Left lung (tissue), 10 donors: ENCODE results near the gene WDR27. TPM values are rescaled to one million over a fixed set of nuclear protein-coding genes. Genes with fewer than 3 reads are reported as not detected.

Experiments used
- ATAC-seq: fragments of 200-7000 bp; cut with Tn5 transposase; one replicate; pipeline ENCODE4 v1.9.1; 2020; ENCODE audit warnings: moderate library complexity
- DNase-seq, 4 donors: peaks; one replicate each; pipeline ENCODE4 v3.0.0-alpha.2; 2013 to 2020
- H3K27ac ChIP-seq, 2 donors: fragments of 200-600 bp; sonication (generic) in 1 of 2; one replicate each; pipeline versions ENCODE4 v1.5.0 to v1.8.0; 2020 to 2021
- H3K27me3 ChIP-seq, 2 donors: fragments of 200-600 bp; sonication (generic) in 1 of 2; one replicate each; pipeline versions ENCODE4 v1.5.0 to v1.8.0; 2020 to 2021
- H3K36me3 ChIP-seq, 2 donors: fragments of 200-600 bp; sonication (generic) in 1 of 2; one replicate each; pipeline versions ENCODE4 v1.5.0 to v1.8.0; 2020 to 2021
- H3K4me1 ChIP-seq, 2 donors: fragments of 200-600 bp; one replicate each; pipeline ENCODE4 v1.8.0; 2021
- H3K4me3 ChIP-seq, 2 donors: fragments of 200-600 bp; sonication (generic) in 1 of 2; one replicate each; pipeline versions ENCODE4 v1.5.0 to v1.8.0; 2020 to 2021; ENCODE audit warnings: mild to moderate bottlenecking in 1 of 2
- H3K9me3 ChIP-seq, 2 donors: fragments of 200-600 bp; sonication (generic) in 1 of 2; one replicate each; pipeline versions ENCODE4 v1.5.0 to v1.8.0; 2020 to 2021
- CTCF ChIP-seq, 2 donors: fragments of 200-600 bp; sonication (generic) in 1 of 2; IDR thresholded peaks; one replicate each; pipeline versions ENCODE4 v1.5.0 to v1.8.0; 2021; ENCODE audit warnings: antibody characterized with exemption in 2 of 2
- intact Hi-C, 2 donors: fragments of 100-400 bp; cut with DNase I; formaldehyde crosslinking; loops; one replicate each; pipeline versions ENCODE4 v1.11.2 to v1.14.2; 2022
- polyA plus RNA-seq, 6 donors: library from polyadenylated mRNA; unstranded; fragments of 120-200 nt; gene quantifications; one replicate each; pipeline ENCODE4 v1.2.1, GENCODE V29; 2013; ENCODE audit not compliant: insufficient read length in 6 of 6
- total RNA-seq, 2 donors: library from RNA; stranded (reverse); fragmentation: NEBNext Ultra II Directional; extraction: Animal tissue kit (Norgen Biotek cat#: 25700); gene quantifications; one replicate each; pipeline ENCODE4 v1.2.1, GENCODE V29; 2021
- donor health status: DM: no; HTN: yes; CAD: no.
- donor health status: DM: no; HTN: no; CAD: no.

The WDR27 gene
- total and polyA plus RNA-seq, 8 donors, result 31.3 to 104 (median 86.3) TPM

GRCh38 chr6:169654598-169655391, 47.0 kb downstream of the WDR27 start:
- H3K36me3 ChIP-seq, result peaks cover 0 to 41% of the 10 kb centered on the region in 2 donors
- peak; percentile 70 to 90 (median 76) for DNase-seq
- H3K4me1 ChIP-seq, result peaks cover 0 to 4% of the 10 kb centered on the region in 2 donors
- H3K4me3 ChIP-seq, result peak overlapping the region in 1 of 2 donors; percentile 31
- H3K27me3 ChIP-seq, result no peaks in the 10 kb centered on the region
- peak; percentile 99 for ATAC-seq
- TF ChIP-seq CTCF (IDR thresholded peaks at IDR 0.05), result no peak
- H3K9me3 ChIP-seq, result no peaks in the 10 kb centered on the region
- intact Hi-C loops, result no loop called here
- H3K27ac ChIP-seq, result peak overlapping the region in 1 of 2 donors; percentile 59

DNA sequence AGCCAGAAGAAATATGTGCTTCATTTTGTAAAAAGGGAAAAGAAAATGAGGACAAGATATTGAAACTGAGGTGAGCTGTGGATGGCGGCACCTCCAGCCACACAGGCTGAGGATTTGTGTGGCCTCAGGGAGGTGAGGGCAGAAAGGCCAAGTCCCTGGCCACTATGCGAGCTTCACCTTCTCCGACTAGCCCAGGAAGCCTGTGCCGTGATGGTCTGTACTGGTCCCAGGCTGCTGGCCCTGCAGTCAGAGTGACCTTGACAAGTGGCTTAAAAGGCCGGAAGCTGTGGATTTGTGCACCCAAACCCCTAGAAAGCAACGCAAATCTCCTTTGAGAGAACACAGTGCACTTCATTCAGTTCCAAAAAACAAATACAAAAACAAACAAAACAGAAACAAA, 48.1 kb downstream of the WDR27 start:
- DNase-seq, result peak in 1 of 4 donors; percentile 28
- no peak for ATAC-seq
- Histone ChIP-seq H3K9me3 (no peaks in the 10 kb centered on the region), H3K27ac (no peak overlapping the region), H3K4me1 (peaks cover 0 to 4% of the 10 kb centered on the region in 2 donors), H3K4me3 (no peak overlapping the region), H3K36me3 (peaks cover 0 to 31% of the 10 kb centered on the region in 2 donors), H3K27me3 (no peaks in the 10 kb centered on the region)
- intact Hi-C loops, result no loop called here
- TF ChIP-seq CTCF (IDR thresholded peaks at IDR 0.05), result no peak

- no peak for ATAC-seq
- Histone ChIP-seq H3K27me3 (no peaks in the 10 kb centered on the region), H3K4me1 (peaks cover 0 to 4% of the 10 kb centered on the region in 2 donors), H3K9me3 (no peaks in the 10 kb centered on the region), H3K36me3 (peaks cover 0 to 28% of the 10 kb centered on the region in 2 donors), H3K27ac (no peak overlapping the region), H3K4me3 (no peak overlapping the region)
- intact Hi-C loops, result no loop called here
- peak in 1 of 4 donors; percentile 54 for DNase-seq
- no peak for TF ChIP-seq CTCF (IDR thresholded peaks at IDR 0.05)
Measured at GRCh38 chr6:169652896-169653295, 48.9 kb downstream of the WDR27 start.

GRCh38 chr6:169651498-169651897, 50.3 kb downstream of the WDR27 start:
- ATAC-seq (no peak), DNase-seq (no peak)
- H3K36me3 ChIP-seq, result peaks cover 0 to 15% of the 10 kb centered on the region in 2 donors
- H3K4me3 ChIP-seq, result no peak overlapping the region
- no peak for TF ChIP-seq CTCF (IDR thresholded peaks at IDR 0.05)
- H3K9me3 ChIP-seq, result no peaks in the 10 kb centered on the region
- H3K27me3 ChIP-seq, result no peaks in the 10 kb centered on the region
- no peak overlapping the region for H3K27ac ChIP-seq
- intact Hi-C loops, result no loop called here
- H3K4me1 ChIP-seq, result peaks cover 0 to 4% of the 10 kb centered on the region in 2 donors

DNA sequence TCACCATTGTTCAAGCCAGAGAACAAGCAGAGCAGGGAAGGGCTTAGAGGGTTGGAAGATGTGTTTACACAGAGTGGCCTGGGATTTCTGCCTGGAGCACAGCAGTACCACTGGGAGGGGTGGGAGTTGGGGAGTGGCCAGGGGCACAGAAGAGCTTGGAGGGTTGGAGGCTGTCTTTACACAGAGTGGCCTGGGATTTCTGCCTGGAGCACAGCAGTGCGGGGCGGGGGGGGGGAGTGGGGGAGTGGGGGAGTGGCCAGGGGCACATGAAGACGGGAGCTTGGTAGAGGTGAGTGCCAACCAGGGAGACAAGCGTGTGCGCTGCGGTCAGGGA, 50.9 kb downstream of the WDR27 start:
- Histone ChIP-seq H3K4me3 (no peak overlapping the region), H3K27ac (no peak overlapping the region), H3K9me3 (no peaks in the 10 kb centered on the region), H3K4me1 (peaks cover 0 to 4% of the 10 kb centered on the region in 2 donors), H3K36me3 (peaks cover 0 to 13% of the 10 kb centered on the region in 2 donors), H3K27me3 (no peaks in the 10 kb centered on the region)
- intact Hi-C loops, result no loop called here
- ATAC-seq (no peak), DNase-seq (no peak)
- no peak for TF ChIP-seq CTCF (IDR thresholded peaks at IDR 0.05)
